ENCODE results near the gene TMEM256.

TMEM256 gene

DNA sequence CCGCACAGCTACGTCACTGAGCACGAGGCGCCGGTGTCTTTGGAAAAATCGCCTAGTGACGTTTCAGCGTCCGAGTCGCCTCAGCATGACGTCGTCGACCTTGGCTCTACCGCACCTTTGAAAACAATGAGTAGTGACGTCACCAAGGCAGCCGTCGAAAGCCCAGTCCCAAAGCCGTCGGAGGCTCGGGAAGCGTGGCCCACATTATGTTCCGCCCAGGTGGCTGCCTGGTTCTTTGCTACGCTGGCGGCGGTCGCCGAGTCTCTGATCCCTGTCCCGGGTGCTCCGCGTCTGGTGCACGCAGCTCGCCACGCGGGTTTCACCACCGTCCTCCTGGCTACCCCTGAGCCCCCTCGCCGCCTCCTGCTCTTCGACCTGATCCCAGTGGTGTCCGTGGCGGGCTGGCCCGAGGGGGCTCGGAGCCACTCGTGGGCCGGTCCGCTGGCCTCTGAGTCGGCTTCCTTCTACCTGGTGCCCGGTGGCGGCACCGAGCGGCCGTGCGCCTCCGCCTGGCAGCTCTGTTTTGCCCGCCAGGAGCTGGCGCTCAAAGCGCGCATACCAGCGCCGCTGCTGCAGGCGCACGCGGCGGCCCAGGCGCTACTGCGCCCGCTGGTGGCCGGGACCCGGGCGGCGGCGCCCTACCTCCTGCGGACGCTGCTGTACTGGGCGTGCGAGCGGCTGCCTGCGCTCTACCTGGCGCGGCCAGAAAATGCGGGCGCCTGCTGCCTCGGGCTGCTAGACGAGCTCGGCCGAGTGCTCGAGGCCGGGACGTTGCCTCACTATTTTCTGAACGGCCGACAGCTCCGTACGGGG lies 32.9 kb upstream of the TMEM256 start:
- H3K4me3 ChIP-seq (replicated peaks; ENCODE audit: insufficient read depth, low read length) = peak overlapping the region; percentile 25
- peaks cover 8% of the 10 kb centered on the region for H3K27me3 ChIP-seq (ENCODE audit: insufficient read depth, poor library complexity, severe bottlenecking)
- TF ChIP-seq GABPA (IDR thresholded peaks at IDR 0.05; ENCODE audit: low read depth) = no peak
- TF ChIP-seq, protein P1, sequence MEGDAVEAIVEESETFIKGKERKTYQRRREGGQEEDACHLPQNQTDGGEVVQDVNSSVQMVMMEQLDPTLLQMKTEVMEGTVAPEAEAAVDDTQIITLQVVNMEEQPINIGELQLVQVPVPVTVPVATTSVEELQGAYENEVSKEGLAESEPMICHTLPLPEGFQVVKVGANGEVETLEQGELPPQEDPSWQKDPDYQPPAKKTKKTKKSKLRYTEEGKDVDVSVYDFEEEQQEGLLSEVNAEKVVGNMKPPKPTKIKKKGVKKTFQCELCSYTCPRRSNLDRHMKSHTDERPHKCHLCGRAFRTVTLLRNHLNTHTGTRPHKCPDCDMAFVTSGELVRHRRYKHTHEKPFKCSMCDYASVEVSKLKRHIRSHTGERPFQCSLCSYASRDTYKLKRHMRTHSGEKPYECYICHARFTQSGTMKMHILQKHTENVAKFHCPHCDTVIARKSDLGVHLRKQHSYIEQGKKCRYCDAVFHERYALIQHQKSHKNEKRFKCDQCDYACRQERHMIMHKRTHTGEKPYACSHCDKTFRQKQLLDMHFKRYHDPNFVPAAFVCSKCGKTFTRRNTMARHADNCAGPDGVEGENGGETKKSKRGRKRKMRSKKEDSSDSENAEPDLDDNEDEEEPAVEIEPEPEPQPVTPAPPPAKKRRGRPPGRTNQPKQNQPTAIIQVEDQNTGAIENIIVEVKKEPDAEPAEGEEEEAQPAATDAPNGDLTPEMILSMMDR (IDR thresholded peaks at IDR 0.05; ENCODE audit: insufficient read depth, low read length) = peak; percentile 43
- TF ChIP-seq, protein P2, sequence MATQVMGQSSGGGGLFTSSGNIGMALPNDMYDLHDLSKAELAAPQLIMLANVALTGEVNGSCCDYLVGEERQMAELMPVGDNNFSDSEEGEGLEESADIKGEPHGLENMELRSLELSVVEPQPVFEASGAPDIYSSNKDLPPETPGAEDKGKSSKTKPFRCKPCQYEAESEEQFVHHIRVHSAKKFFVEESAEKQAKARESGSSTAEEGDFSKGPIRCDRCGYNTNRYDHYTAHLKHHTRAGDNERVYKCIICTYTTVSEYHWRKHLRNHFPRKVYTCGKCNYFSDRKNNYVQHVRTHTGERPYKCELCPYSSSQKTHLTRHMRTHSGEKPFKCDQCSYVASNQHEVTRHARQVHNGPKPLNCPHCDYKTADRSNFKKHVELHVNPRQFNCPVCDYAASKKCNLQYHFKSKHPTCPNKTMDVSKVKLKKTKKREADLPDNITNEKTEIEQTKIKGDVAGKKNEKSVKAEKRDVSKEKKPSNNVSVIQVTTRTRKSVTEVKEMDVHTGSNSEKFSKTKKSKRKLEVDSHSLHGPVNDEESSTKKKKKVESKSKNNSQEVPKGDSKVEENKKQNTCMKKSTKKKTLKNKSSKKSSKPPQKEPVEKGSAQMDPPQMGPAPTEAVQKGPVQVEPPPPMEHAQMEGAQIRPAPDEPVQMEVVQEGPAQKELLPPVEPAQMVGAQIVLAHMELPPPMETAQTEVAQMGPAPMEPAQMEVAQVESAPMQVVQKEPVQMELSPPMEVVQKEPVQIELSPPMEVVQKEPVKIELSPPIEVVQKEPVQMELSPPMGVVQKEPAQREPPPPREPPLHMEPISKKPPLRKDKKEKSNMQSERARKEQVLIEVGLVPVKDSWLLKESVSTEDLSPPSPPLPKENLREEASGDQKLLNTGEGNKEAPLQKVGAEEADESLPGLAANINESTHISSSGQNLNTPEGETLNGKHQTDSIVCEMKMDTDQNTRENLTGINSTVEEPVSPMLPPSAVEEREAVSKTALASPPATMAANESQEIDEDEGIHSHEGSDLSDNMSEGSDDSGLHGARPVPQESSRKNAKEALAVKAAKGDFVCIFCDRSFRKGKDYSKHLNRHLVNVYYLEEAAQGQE (IDR thresholded peaks at IDR 0.05; ENCODE audit: insufficient replicate concordance, low read depth) = no peak
- no peak; the same call in 1 of the 2 replicates for TF ChIP-seq POLR2AphosphoS5 (IDR thresholded peaks at IDR 0.05; ENCODE audit: low read depth)
- TF ChIP-seq SPI1 (IDR thresholded peaks at IDR 0.05; ENCODE audit: borderline replicate concordance, low read depth) = no peak
- peak; percentile 65 to 73 for DNase-seq (ENCODE audit: low read depth in 1 of 2, low spot score in 1 of 2)
- H3K27ac ChIP-seq (replicated peaks) = peak overlapping the region; percentile 74

DNA sequence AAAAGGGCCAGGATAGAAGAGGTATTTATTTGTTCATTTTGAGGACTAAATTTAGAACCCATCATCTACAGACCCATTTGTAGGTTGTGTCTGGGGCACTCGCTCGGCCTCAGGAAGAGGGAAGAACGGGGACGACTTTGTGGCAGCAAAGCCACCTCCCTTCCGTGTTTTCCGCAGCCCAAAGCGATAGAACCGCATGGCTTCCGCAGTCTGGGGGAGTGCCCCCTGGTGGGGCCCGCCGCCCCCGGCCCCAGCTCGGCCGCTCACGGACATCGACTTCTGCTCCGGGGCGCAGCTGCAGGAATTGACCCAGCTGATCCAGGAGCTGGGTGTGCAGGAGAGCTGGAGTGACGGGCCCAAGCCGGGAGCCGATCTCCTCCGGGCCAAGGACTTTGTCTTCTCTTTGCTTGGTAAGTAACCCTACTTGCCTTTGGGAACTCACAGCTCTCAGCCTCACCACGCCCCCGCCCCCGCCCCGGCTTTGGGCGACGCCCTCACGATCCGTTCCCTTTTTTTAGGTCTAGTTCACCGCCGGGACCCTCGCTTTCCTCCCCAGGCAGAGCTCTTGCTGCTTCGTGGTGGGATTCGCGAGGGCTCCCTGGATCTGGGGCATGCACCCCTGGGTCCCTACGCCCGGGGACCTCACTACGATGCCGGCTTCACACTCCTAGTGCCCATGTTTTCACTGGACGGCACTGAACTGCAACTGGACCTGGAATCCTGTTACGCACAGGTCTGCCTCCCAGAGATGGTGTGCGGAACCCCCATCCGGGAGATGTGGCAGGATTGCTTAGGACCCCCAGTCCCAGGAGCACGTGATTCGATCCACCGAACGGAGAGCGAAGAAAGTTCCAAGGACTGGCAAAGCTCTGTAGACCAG lies 32.0 kb upstream of the TMEM256 start:
- DNase-seq (ENCODE audit: low read depth in 1 of 2, low spot score in 1 of 2) = peak; percentile 30 to 61
- Histone ChIP-seq H3K27ac (replicated peaks) (peak overlapping the region; percentile 74), H3K4me3 (replicated peaks; ENCODE audit: insufficient read depth, low read length) (peak overlapping the region; percentile 38), H3K27me3 (ENCODE audit: insufficient read depth, poor library complexity, severe bottlenecking) (peaks cover 8% of the 10 kb centered on the region)
- TF ChIP-seq, protein P2 (IDR thresholded peaks at IDR 0.05; ENCODE audit: insufficient replicate concordance, low read depth) = peak; percentile 16
- TF ChIP-seq SPI1 (IDR thresholded peaks at IDR 0.05; ENCODE audit: borderline replicate concordance, low read depth) = no peak
- TF ChIP-seq, protein P1 (IDR thresholded peaks at IDR 0.05; ENCODE audit: insufficient read depth, low read length) = no peak

DNA sequence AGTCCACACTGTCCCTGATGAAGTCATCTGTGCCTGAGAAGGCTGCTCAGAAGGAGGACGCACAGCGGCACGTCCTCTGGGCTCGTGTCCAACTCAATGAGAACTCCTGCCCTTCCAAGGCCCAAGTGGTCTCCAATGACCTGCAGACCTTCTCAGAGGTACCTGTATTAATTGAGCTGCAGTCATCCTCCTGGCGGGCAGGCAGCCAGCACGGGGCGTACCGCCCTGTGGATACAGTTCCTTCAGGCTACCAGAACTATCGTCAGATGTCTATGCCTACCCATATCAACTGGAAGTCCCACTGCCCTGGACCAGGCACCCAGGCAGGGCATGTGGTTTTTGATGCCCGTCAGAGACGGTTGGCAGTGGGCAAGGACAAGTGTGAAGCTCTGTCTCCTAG lies 28.4 kb upstream of the TMEM256 start:
- no peak overlapping the region for H3K27ac ChIP-seq (replicated peaks)
- H3K4me3 ChIP-seq (replicated peaks; ENCODE audit: insufficient read depth, low read length) = no peak overlapping the region
- no peak for DNase-seq (ENCODE audit: low read depth in 1 of 2, low spot score in 1 of 2)
- no peaks in the 10 kb centered on the region for H3K27me3 ChIP-seq (ENCODE audit: insufficient read depth, poor library complexity, severe bottlenecking)
- TF ChIP-seq POLR2AphosphoS5 (IDR thresholded peaks at IDR 0.05; ENCODE audit: low read depth) = no peak
- TF ChIP-seq, protein P1 (IDR thresholded peaks at IDR 0.05; ENCODE audit: insufficient read depth, low read length) = no peak
- no peak for TF ChIP-seq GABPA (IDR thresholded peaks at IDR 0.05; ENCODE audit: low read depth)
- TF ChIP-seq SPI1 (IDR thresholded peaks at IDR 0.05; ENCODE audit: borderline replicate concordance, low read depth) = no peak
- TF ChIP-seq, protein P2 (IDR thresholded peaks at IDR 0.05; ENCODE audit: insufficient replicate concordance, low read depth) = no peak
